HepG2 (cell line): ENCODE measurements around the gene CCDC175. TPM values are rescaled to one million over a fixed set of nuclear protein-coding genes. Genes with fewer than 3 reads are reported as not detected.

ENCODE experiments used
- ATAC-seq: fragments of 200-7000 bp; cut with Tn5 transposase; 3 replicates; pipeline ENCODE4 v1.9.1; 2020; ENCODE audit warnings: mild to moderate bottlenecking, moderate library complexity
- BruUV-seq: library from RNA; stranded (reverse); fragments of 400-500 nt; replicated peaks from 2 replicates; lab custom pipeline; 2021; lab: Mats Ljungman, UMichigan
- CTCF ChIA-PET: fragments of 300-600 bp; formaldehyde crosslinking; extraction: SDS; loops from one replicate; lab custom pipeline; 2021; ENCODE audit warnings: low total read pairs, inconsistent platforms, low intra/inter-chr PET ratio; lab: Yijun Ruan, JAX
- POLR2A ChIA-PET: fragments of 350-600 bp; sonication (Branson Sonifier 250); formaldehyde crosslinking; loops from one replicate; lab custom pipeline; 2020; ENCODE audit warnings: antibody characterized with exemption, inconsistent platforms; lab: Yijun Ruan, JAX
- DNase-seq: peaks from one replicate; pipeline ENCODE4 v3.0.0-alpha.2; 2015; ENCODE audit warnings: low spot score
- FAIRE-seq: peaks from 3 replicates; lab custom pipeline; 2011; peaks lifted over from hg19 to GRCh38; lab: Jason Lieb, UNC
- H2AFZ ChIP-seq: one replicate; pipeline ENCODE4 v1.6.1; 2011; ENCODE audit warnings: low read length, inconsistent platforms
- H3K27ac ChIP-seq: fragments of 300-600 bp; 3 replicates; pipeline ENCODE4 v1.8.0; 2011; ENCODE audit warnings: mixed run types, mild to moderate bottlenecking, mixed read lengths, low read length, inconsistent platforms; ENCODE audit not compliant: insufficient read depth; ENCODE audit errors: extremely low read length
- H3K27me3 ChIP-seq, 2 experiments: fragments of 200-600 bp in 1 of 2; 2 replicates in 1 of 2; 3 replicates in 1 of 2; pipeline versions ENCODE4 v1.6.0 to v1.8.0; 2011; ENCODE audit warnings: low read length in 2 of 2, mild to moderate bottlenecking in 2 of 2, moderate library complexity in 2 of 2, inconsistent platforms in 1 of 2; ENCODE audit not compliant: insufficient read depth in 2 of 2, control insufficient read depth in 1 of 2
- H3K36me3 ChIP-seq, 2 experiments: fragments of 200-600 bp in 1 of 2; replicated peaks in 1 of 2; 2 replicates in 1 of 2; 3 replicates in 1 of 2; pipeline versions ENCODE4 v1.5.1 to v1.8.0; 2011; ENCODE audit warnings: low read length in 2 of 2, inconsistent platforms in 1 of 2; ENCODE audit not compliant: insufficient read depth in 2 of 2, control insufficient read depth in 1 of 2
- H3K4me1 ChIP-seq: 2 replicates; pipeline ENCODE4 v1.5.1; 2012; ENCODE audit warnings: low read length, inconsistent platforms; ENCODE audit not compliant: insufficient read depth
- H3K4me2 ChIP-seq: 2 replicates; pipeline ENCODE4 v1.6.0; 2011; ENCODE audit warnings: low read depth, low read length, inconsistent platforms
- H3K4me3 ChIP-seq, 3 experiments: fragments of 200-600 bp in 1 of 3; sonication (generic), shearing (Covaris generic) in 1 of 3; replicated peaks in 1 of 3; 2 replicates each; pipeline ENCODE4 v1.5.1; 2011 to 2016; ENCODE audit warnings: low read length in 3 of 3, inconsistent platforms in 2 of 3, low read depth in 2 of 3, mild to moderate bottlenecking in 2 of 3, control low read depth in 1 of 3, mixed read lengths in 1 of 3; ENCODE audit not compliant: insufficient read depth in 1 of 3
- H3K79me2 ChIP-seq: one replicate; pipeline ENCODE4 v1.6.1; 2011; ENCODE audit warnings: low read length, inconsistent platforms; ENCODE audit not compliant: insufficient read depth
- H3K9ac ChIP-seq: 2 replicates; pipeline ENCODE4 v1.6.0; 2011; ENCODE audit warnings: mild to moderate bottlenecking, low read depth, low read length, inconsistent platforms; ENCODE audit not compliant: insufficient read depth
- H3K9me3 ChIP-seq: 2 replicates; pipeline ENCODE4 v1.5.1; 2012; ENCODE audit warnings: mild to moderate bottlenecking, low read length
- H4K20me1 ChIP-seq: 2 replicates; pipeline ENCODE4 v1.6.0; 2011; ENCODE audit warnings: inconsistent platforms, mild to moderate bottlenecking, low read length, moderate library complexity; ENCODE audit not compliant: insufficient read depth
- DMAP1 ChIP-seq: IDR thresholded peaks from 2 replicates; pipeline ENCODE4 v1.6.1; 2016
- EZH2 ChIP-seq: conservative IDR thresholded peaks from 2 replicates; pipeline ENCODE4 v1.6.1; 2012; ENCODE audit warnings: mild to moderate bottlenecking, low read depth, low read length, moderate library complexity
- GRHL1 ChIP-seq: sonication (generic); formaldehyde crosslinking; conservative IDR thresholded peaks from 2 replicates; pipeline ENCODE4 v1.8.0; 2022; ENCODE audit warnings: missing genetic modification reagents
- HMGXB4 ChIP-seq, 2 experiments: sonication (generic) in 1 of 2; formaldehyde crosslinking in 1 of 2; IDR thresholded peaks; 2 replicates each; pipeline versions ENCODE4 v1.4.0 to v1.6.1; 2018 to 2020; ENCODE audit warnings: missing genetic modification reagents in 2 of 2, borderline replicate concordance in 1 of 2, low read depth in 1 of 2, mild to moderate bottlenecking in 1 of 2, missing biosample characterization in 1 of 2
- NFRKB ChIP-seq: fragments of 450-650 bp; IDR thresholded peaks from 2 replicates; pipeline ENCODE4 v1.6.1; 2017
- NR3C1 ChIP-seq: sonication (generic); formaldehyde crosslinking; IDR thresholded peaks from 2 replicates; pipeline ENCODE4 v1.4.0; 2020; ENCODE audit warnings: missing genetic modification reagents
- POLR2AphosphoS2 ChIP-seq: IDR thresholded peaks from 2 replicates; pipeline ENCODE4 v1.6.1; 2011; ENCODE audit warnings: low read depth, low read length, improper control_type of control experiment
- PPARG ChIP-seq: conservative IDR thresholded peaks from 2 replicates; pipeline ENCODE4 v1.6.1; 2016; ENCODE audit warnings: missing biosample characterization, missing genetic modification reagents
- PRMT3 ChIP-seq: sonication (generic); formaldehyde crosslinking; IDR thresholded peaks from 2 replicates; pipeline ENCODE4 v1.8.1; 2022; ENCODE audit warnings: low read depth, mild to moderate bottlenecking, moderate library complexity, missing genetic modification reagents, borderline replicate concordance
- SALL1 ChIP-seq: sonication (generic); formaldehyde crosslinking; IDR thresholded peaks from 2 replicates; pipeline ENCODE4 v1.8.0; 2022; ENCODE audit warnings: mild to moderate bottlenecking, missing genetic modification reagents
- SAP130 ChIP-seq: IDR thresholded peaks from 2 replicates; pipeline ENCODE4 v1.6.1; 2016; ENCODE audit warnings: low read depth
- SNRNP70 ChIP-seq: fragments of 200-400 bp; formaldehyde crosslinking; IDR thresholded peaks from 2 replicates; pipeline ENCODE4 v1.6.1; 2017; ENCODE audit warnings: mild to moderate bottlenecking, low read depth, low read length, moderate library complexity
- ZBTB1 ChIP-seq: sonication (generic); formaldehyde crosslinking; IDR thresholded peaks from 2 replicates; pipeline ENCODE4 v1.4.0; 2020; ENCODE audit warnings: missing genetic modification reagents, borderline replicate concordance
- ZNF136 ChIP-seq: sonication (generic); formaldehyde crosslinking; IDR thresholded peaks from 2 replicates; pipeline ENCODE4 v1.8.1; 2022; ENCODE audit warnings: low read depth, mild to moderate bottlenecking, moderate library complexity, missing genetic modification reagents
- ZNF329 ChIP-seq: sonication (generic); formaldehyde crosslinking; IDR thresholded peaks from 2 replicates; pipeline ENCODE4 v1.9.0; 2021; ENCODE audit warnings: low read depth, mild to moderate bottlenecking, missing genetic modification reagents
- ZNF574 ChIP-seq: sonication (generic); formaldehyde crosslinking; IDR thresholded peaks from 2 replicates; pipeline ENCODE4 v1.4.0; 2020; ENCODE audit warnings: missing genetic modification reagents
- ZNF788 ChIP-seq: sonication (generic); formaldehyde crosslinking; IDR thresholded peaks from 2 replicates; pipeline ENCODE4 v1.5.0; 2020; ENCODE audit warnings: mild to moderate bottlenecking, missing genetic modification reagents, borderline replicate concordance
- WGBS: methylation state at CpG from one replicate; pipeline ENCODE4 v1.1.6; 2017; ENCODE audit warnings: low lambda C conversion rate; 5-methylcytosine and 5-hydroxymethylcytosine counted together
- in situ Hi-C: cut with HindIII; loops from 2 replicates; pipeline ENCODE4 v1.10.0; 2017; ENCODE audit warnings: low pct_unique_long_range_greater_than_20kb; ENCODE audit not compliant: extremely low pct_ligation_motif_present
- intact Hi-C: fragments of 100-400 bp; cut with micrococcal nuclease; formaldehyde crosslinking; loops from one replicate; pipeline ENCODE4 v1.10.0; 2022; ENCODE audit not compliant: unreplicated experiment
- polyA plus RNA-seq, 8 experiments: library from polyadenylated mRNA; depleted of rRNA in 3 of 8; stranded (reverse) in 7 of 8; unstranded in 1 of 8; fragments of >200 nt; fragmentation: Illumina TruSeq in 4 of 8; extraction: Trizol in 4 of 8; gene quantifications; 2 replicates each; pipeline versions ENCODE4 v1.2.1 to v1.2.3, GENCODE V29; 2011 to 2016; ENCODE audit warnings: low read depth in 4 of 8, missing spikeins in 1 of 8, mixed read lengths in 1 of 8; ENCODE audit not compliant: insufficient read depth in 1 of 8
- total RNA-seq, 5 experiments: library from RNA; depleted of rRNA; stranded (reverse); fragments of >200 nt; fragmentation: Illumina TruSeq; extraction: Trizol; gene quantifications; 2 replicates each; pipeline ENCODE4 v1.2.3, GENCODE V29; 2016; ENCODE audit warnings: low read depth in 1 of 5

CCDC175 gene
- total and polyA plus RNA-seq, 2 of the 13 experiments (the other 11 are each of a cell fraction or from before 2014, with no cell fraction given) = not detected

GRCh38 chr14:59566296-59566695, 10.3 kb downstream of the CCDC175 start:
- Histone ChIP-seq H3K4me2 (no peak overlapping the region), H2AFZ (no peak overlapping the region), H3K9me3 (no peaks in the 10 kb centered on the region), H3K36me3 (no peaks in the 10 kb centered on the region), H3K4me1 (no peaks in the 10 kb centered on the region), H3K27ac (no peak overlapping the region), H3K27me3 (no peaks in the 10 kb centered on the region), H4K20me1 (no peaks in the 10 kb centered on the region), H3K79me2 (no peaks in the 10 kb centered on the region), H3K4me3 (no peak overlapping the region), H3K9ac (no peak overlapping the region)
- BruUV-seq = no TSS peak
- TF ChIP-seq NR3C1 (CRISPR knock-in tag) (no peak), ZNF136 (CRISPR knock-in tag) (no peak), ZNF329 (CRISPR knock-in tag) (no peak), PRMT3 (CRISPR knock-in tag) (no peak), DMAP1 (CRISPR knock-in tag) (no peak), GRHL1 (CRISPR knock-in tag) (no peak), PPARG (no peak), ZNF574 (CRISPR knock-in tag) (no peak), SALL1 (CRISPR knock-in tag) (no peak), POLR2AphosphoS2 (no peak), EZH2 (no peak), ZBTB1 (no peak), NFRKB (no peak), HMGXB4 (CRISPR knock-in tag; IDR thresholded peaks at IDR 0.05; ENCODE audit: borderline replicate concordance in 1 of 2, low read depth in 1 of 2) (no peak), ZNF788 (CRISPR knock-in tag) (no peak), SAP130 (CRISPR knock-in tag) (no peak), SNRNP70 (no peak)
- ChIA-PET POLR2A (no interaction called here), CTCF (no interaction called here)
- in situ Hi-C loops (no loop called here), intact Hi-C loops (no loop called here)
- WGBS = 0% methylated on average over 1 of the region's 1 CpG
- FAIRE-seq (no peak), DNase-seq (no peak), ATAC-seq (no peak)
